ENCODE data around the gene CALR.

DNA sequence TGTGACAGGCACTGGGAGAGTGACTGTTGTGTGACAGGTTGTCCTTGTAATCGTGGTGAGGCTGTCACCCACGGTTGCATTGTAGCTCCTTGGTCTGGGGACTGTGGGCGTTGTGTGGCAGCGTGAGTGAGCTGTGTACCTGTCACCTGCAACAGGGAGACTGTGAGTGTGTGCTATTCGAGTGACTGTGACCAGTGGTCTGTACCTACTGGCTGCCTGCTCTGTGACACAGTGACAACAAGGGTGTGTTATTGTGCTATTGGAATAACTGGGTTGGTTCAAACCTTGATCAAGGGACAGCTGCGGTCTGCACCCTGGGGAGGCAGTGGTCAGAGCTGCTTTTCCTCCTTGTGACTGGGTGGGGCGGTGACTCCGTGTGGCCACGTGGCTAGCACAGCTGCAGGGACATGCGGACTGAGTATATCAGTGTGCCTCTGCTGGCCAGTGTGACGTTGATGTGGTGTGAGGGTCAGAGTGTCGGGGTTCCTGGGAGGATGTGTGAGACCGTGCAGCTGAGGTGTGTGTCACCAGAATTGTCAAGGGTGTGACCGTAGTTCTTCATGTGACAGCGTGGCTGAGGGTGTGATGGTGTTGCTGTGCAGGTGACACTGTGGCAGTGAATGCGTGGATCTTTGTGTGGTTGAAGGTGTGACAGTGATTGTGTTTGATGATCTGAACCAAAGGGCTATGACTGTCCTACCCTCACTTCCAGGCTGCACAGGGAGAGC lies 46.8 kb downstream of the CALR start:
- TF ChIP-seq CTCF (IDR thresholded peaks at IDR 0.05) (no peak), POLR2A (IDR thresholded peaks at IDR 0.05) (no peak)

Measured in lower leg skin (tissue), 3 donors.